Gastrocnemius medialis (tissue), 4 donors: Measurements from ENCODE around the gene PLEKHH2. TPM values are rescaled to one million over a fixed set of nuclear protein-coding genes. Genes with fewer than 3 reads are reported as not detected.

Experiments used
- ATAC-seq, 2 donors: fragments of 150-250 bp; one replicate each; pipeline ENCODE4 v1.9.1; 2016
- DNase-seq, 2 donors: peaks; one replicate each; pipeline ENCODE4 v3.0.0-alpha.2; 2019
- H3K27ac ChIP-seq, 4 donors: fragments of 200-600 bp; sonication (generic); 1 replicate in 1 of 4; 2 replicates in 3 of 4; pipeline ENCODE4 v1.5.1; 2016 to 2018; ENCODE audit warnings: mild to moderate bottlenecking in 2 of 4, moderate library complexity in 1 of 4
- H3K27me3 ChIP-seq, 3 donors: fragments of 200-600 bp; sonication (generic) in 2 of 3; 1 replicate in 1 of 3; 2 replicates in 2 of 3; pipeline versions ENCODE4 v1.5.1 to v1.6.0; 2016 to 2019; ENCODE audit warnings: mild to moderate bottlenecking in 1 of 3, moderate library complexity in 1 of 3
- H3K36me3 ChIP-seq, 2 donors: fragments of 200-600 bp; sonication (generic) in 1 of 2; one replicate each; pipeline ENCODE4 v1.5.1; 2017 to 2018
- H3K4me1 ChIP-seq, 2 donors: fragments of 200-600 bp; sonication (generic) in 1 of 2; one replicate each; pipeline ENCODE4 v1.5.1; 2016 to 2017; ENCODE audit warnings: mild to moderate bottlenecking in 2 of 2
- H3K4me3 ChIP-seq, 4 donors: fragments of 200-600 bp; sonication (generic) in 3 of 4; 1 replicate in 1 of 4; 2 replicates in 3 of 4; pipeline ENCODE4 v1.5.1; 2016 to 2019; ENCODE audit warnings: mild to moderate bottlenecking in 2 of 4
- H3K9me3 ChIP-seq, 3 donors: fragments of 200-600 bp; sonication (generic) in 2 of 3; 1 replicate in 1 of 3; 2 replicates in 2 of 3; pipeline ENCODE4 v1.5.1; 2016 to 2019
- POLR2A ChIP-seq, 2 donors: fragments of 450-650 bp; IDR thresholded peaks; one replicate each; pipeline ENCODE4 v1.6.1; 2017; ENCODE audit warnings: antibody characterized with exemption in 2 of 2, mild to moderate bottlenecking in 2 of 2, moderate library complexity in 2 of 2
- in situ Hi-C, 4 donors: fragments of 200-750 bp; cut with MboI; loops; one replicate each; pipeline versions ENCODE4 v1.15.0 to v1.8.0; 2017; ENCODE audit warnings: low sequenced_read_pairs in 4 of 4
- intact Hi-C: fragments of 100-400 bp; cut with DNase I; formaldehyde crosslinking; loops from one replicate; pipeline ENCODE4 v1.15.1; 2023; ENCODE audit warnings: low total_unique reads
- total RNA-seq, 4 donors: library from RNA; depleted of rRNA; stranded (reverse); fragments of >200 nt; gene quantifications; one replicate each; pipeline versions ENCODE4 v1.1.0 to v1.2.3, GENCODE V29; 2016
- TF ChIP-seq, protein P1 (sequence below), 5 experiments: fragments of 450-650 bp in 3 of 5; fragments of 200-600 bp in 2 of 5; sonication (generic) in 2 of 5; IDR thresholded peaks in 4 of 5; conservative IDR thresholded peaks in 1 of 5; 1 replicate in 4 of 5; 2 replicates in 1 of 5; pipeline ENCODE4 v1.5.1; 2016 to 2019; ENCODE audit warnings: antibody characterized with exemption in 5 of 5, mild to moderate bottlenecking in 3 of 5, moderate library complexity in 3 of 5

Gene PLEKHH2
- total RNA-seq, 4 donors from 2014 or later: 1.4 to 4.9 (median 3.4) TPM

DNA sequence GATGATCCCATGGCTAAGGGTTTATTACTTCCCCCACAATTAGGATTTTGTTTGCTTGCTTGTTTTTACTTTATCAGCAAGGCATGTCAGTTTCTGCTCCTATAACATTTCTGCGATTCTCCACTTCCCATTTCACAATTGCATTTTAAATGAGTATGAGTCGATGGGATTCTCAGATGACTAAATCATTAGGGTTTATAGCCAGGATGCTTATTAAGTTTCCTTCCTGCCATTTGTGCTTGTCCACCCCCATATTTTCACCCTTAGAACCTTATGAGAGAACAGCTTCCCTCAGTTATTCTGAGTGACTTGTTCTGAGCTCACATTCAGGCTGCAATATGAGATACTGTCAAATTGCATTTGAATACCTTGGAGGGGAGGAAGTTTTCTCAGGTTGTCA, 77.1 kb downstream of the PLEKHH2 start:
- no peaks in the 10 kb centered on the region for H3K27me3 ChIP-seq
- no peaks in the 10 kb centered on the region for H3K4me1 ChIP-seq
- no peaks in the 10 kb centered on the region for H3K36me3 ChIP-seq
- intact Hi-C loops: no loop called here
- TF ChIP-seq, protein P1, sequence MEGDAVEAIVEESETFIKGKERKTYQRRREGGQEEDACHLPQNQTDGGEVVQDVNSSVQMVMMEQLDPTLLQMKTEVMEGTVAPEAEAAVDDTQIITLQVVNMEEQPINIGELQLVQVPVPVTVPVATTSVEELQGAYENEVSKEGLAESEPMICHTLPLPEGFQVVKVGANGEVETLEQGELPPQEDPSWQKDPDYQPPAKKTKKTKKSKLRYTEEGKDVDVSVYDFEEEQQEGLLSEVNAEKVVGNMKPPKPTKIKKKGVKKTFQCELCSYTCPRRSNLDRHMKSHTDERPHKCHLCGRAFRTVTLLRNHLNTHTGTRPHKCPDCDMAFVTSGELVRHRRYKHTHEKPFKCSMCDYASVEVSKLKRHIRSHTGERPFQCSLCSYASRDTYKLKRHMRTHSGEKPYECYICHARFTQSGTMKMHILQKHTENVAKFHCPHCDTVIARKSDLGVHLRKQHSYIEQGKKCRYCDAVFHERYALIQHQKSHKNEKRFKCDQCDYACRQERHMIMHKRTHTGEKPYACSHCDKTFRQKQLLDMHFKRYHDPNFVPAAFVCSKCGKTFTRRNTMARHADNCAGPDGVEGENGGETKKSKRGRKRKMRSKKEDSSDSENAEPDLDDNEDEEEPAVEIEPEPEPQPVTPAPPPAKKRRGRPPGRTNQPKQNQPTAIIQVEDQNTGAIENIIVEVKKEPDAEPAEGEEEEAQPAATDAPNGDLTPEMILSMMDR (IDR thresholded peaks at IDR 0.05 in 4 of 5, conservative IDR thresholded peaks at IDR 0.05 in 1 of 5): no peak
- TF ChIP-seq POLR2A (IDR thresholded peaks at IDR 0.05): no peak
- H3K27ac ChIP-seq: no peak overlapping the region
- in situ Hi-C loops: no loop called here
- H3K9me3 ChIP-seq: no peaks in the 10 kb centered on the region
- DNase-seq: no peak
- H3K4me3 ChIP-seq: no peak overlapping the region
- ATAC-seq: no peak

DNA sequence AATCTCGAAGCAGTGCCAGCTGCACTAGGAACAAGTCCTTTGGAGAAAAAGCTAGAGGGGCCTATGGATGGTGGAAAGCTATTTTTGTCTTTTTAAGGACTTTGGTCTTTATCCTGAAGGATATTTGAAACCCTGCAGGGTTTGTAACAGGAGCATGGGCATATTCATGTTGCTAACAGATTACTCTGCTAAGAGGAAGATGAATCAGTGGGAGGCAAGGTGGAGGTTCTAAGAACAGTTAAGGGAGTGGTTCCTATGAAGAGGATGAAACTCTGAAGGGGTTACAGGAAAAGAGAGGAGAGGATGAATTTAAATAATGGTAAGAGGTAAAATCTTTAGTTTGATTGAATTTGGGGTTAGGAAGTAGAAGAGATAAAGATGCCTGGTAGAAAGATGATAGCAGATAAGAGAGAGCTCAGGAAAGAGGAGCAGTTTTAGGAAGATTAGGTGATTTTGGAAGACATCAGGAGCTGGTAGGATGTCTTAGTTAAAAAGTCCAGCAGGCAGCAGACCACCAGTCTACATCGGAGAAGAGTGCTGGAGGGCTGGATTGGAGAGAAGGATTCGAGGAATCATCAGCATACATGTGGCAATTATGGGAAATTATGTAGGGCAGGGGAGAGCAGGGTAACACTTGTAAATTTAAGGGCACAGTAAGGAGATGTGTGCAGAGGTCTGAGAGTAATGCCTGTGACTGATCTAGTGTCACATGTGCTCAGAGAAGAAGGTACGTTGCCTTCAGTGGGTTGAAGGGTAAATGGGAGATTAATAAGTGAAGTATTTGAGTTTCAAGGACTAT, 78.4 kb downstream of the PLEKHH2 start:
- Histone ChIP-seq H3K27me3 (no peaks in the 10 kb centered on the region), H3K9me3 (no peaks in the 10 kb centered on the region), H3K27ac (no peak overlapping the region), H3K36me3 (no peaks in the 10 kb centered on the region), H3K4me1 (no peaks in the 10 kb centered on the region), H3K4me3 (no peak overlapping the region)
- TF ChIP-seq POLR2A (IDR thresholded peaks at IDR 0.05): no peak
- TF ChIP-seq, protein P1 (IDR thresholded peaks at IDR 0.05 in 4 of 5, conservative IDR thresholded peaks at IDR 0.05 in 1 of 5): no peak
- DNase-seq (no peak), ATAC-seq (no peak)
- in situ Hi-C loops (no loop called here), intact Hi-C loops (no loop called here)

DNA sequence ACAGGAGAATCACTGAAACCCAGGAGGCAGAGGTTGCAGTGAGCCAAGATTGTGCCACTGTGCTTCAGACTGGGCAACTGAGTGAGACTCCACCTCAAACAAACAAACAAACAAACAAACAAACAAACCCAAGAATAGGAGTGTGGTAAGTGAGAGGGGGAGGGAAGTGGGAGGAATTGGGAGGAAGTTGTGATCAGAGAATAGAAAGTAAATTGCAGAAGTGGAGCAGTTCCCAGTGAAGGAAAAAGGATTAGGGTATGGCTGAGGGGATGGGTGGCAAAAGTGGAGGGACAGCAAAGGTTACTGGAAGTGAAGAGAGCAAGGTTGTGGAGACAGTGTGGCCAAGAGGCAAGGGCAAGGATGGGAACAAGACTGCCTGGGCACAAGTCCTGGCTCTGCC, 80.3 kb downstream of the PLEKHH2 start:
- Histone ChIP-seq H3K9me3 (no peaks in the 10 kb centered on the region), H3K27me3 (no peaks in the 10 kb centered on the region), H3K4me1 (no peaks in the 10 kb centered on the region), H3K4me3 (no peak overlapping the region), H3K27ac (no peak overlapping the region), H3K36me3 (no peaks in the 10 kb centered on the region)
- ATAC-seq (no peak), DNase-seq (no peak)
- in situ Hi-C loops: no loop called here
- TF ChIP-seq, protein P1 (IDR thresholded peaks at IDR 0.05 in 4 of 5, conservative IDR thresholded peaks at IDR 0.05 in 1 of 5): no peak
- no peak for TF ChIP-seq POLR2A (IDR thresholded peaks at IDR 0.05)
- intact Hi-C loops: no loop called here

DNA sequence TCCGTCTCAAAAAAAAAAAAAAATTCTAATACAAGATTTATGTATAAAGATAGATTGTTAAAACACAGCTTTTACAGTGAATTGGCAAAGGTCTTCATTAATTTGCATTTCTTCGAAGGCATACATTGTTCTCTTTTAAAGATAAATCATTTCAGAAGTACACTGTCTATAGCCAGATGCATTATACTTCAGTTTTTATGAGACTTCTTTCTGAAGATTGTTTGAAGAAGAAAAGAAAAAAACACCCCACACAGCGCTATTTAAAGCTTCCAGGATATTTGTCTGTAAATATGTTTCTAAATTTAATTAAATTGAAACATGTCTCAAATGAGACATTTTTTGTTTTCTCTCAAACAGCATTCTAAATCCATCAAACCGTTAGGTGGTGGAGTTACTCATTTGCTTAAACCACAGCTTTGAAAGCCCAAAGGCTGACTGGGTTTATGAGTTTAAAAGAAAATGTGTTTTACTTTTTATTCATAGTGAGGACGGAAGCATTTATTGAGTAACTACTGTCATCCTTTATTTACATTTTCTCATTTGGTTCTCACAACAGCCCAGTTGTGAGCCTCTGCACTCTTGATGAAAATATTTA, 81.6 kb downstream of the PLEKHH2 start:
- TF ChIP-seq, protein P1 (IDR thresholded peaks at IDR 0.05 in 4 of 5, conservative IDR thresholded peaks at IDR 0.05 in 1 of 5): no peak
- no peak for TF ChIP-seq POLR2A (IDR thresholded peaks at IDR 0.05)
- H3K4me1 ChIP-seq: no peaks in the 10 kb centered on the region
- in situ Hi-C loops: no loop called here
- no peak for ATAC-seq
- H3K27me3 ChIP-seq: no peaks in the 10 kb centered on the region
- H3K36me3 ChIP-seq: no peaks in the 10 kb centered on the region
- intact Hi-C loops: no loop called here
- no peak overlapping the region for H3K27ac ChIP-seq
- no peaks in the 10 kb centered on the region for H3K9me3 ChIP-seq
- DNase-seq: no peak
- H3K4me3 ChIP-seq: no peak overlapping the region
